Astrocyte (in vitro differentiated cells and primary cell): Measurements from ENCODE around the gene SAMD14. TPM values are rescaled to one million over a fixed set of nuclear protein-coding genes. Genes with fewer than 3 reads are reported as not detected.

ENCODE experiments used
- DNase-seq: peaks from one replicate; pipeline ENCODE4 v3.0.0-alpha.2; 2010; ENCODE audit warnings: low read depth
- FAIRE-seq: peaks from 2 replicates; lab custom pipeline; 2011; peaks lifted over from hg19 to GRCh38; lab: Jason Lieb, UNC
- H2AFZ ChIP-seq: 2 replicates; pipeline ENCODE4 v1.6.0; 2012; ENCODE audit warnings: low read depth, low read length, inconsistent platforms
- H3K27ac ChIP-seq: 2 replicates; pipeline ENCODE4 v1.5.1; 2011; ENCODE audit warnings: low read depth, low read length, inconsistent platforms
- H3K27me3 ChIP-seq: 2 replicates; pipeline ENCODE4 v1.6.0; 2011; ENCODE audit warnings: low read length, inconsistent platforms; ENCODE audit not compliant: insufficient read depth
- H3K36me3 ChIP-seq: 2 replicates; pipeline ENCODE4 v1.5.1; 2011; ENCODE audit warnings: low read length, inconsistent platforms; ENCODE audit not compliant: insufficient read depth
- H3K4me1 ChIP-seq: 2 replicates; pipeline ENCODE4 v1.5.1; 2011; ENCODE audit warnings: low read length, inconsistent platforms; ENCODE audit not compliant: insufficient read depth
- H3K4me2 ChIP-seq: 2 replicates; pipeline ENCODE4 v1.6.0; 2012; ENCODE audit warnings: low read length, inconsistent platforms
- H3K4me3 ChIP-seq: 2 replicates; pipeline ENCODE4 v1.5.1; 2011; ENCODE audit warnings: low read depth, mild to moderate bottlenecking, low read length, inconsistent platforms; ENCODE audit not compliant: insufficient read depth
- H3K79me2 ChIP-seq: 2 replicates; pipeline ENCODE4 v1.6.0; 2012; ENCODE audit warnings: mild to moderate bottlenecking, low read length, inconsistent platforms; ENCODE audit not compliant: insufficient read depth
- H3K9ac ChIP-seq: 2 replicates; pipeline ENCODE4 v1.6.0; 2012; ENCODE audit warnings: mild to moderate bottlenecking, low read length, inconsistent platforms
- H3K9me3 ChIP-seq: 2 replicates; pipeline ENCODE4 v1.5.1; 2012; ENCODE audit warnings: low read depth, mild to moderate bottlenecking, low read length, inconsistent platforms; ENCODE audit not compliant: insufficient read depth
- H4K20me1 ChIP-seq: 2 replicates; pipeline ENCODE4 v1.6.0; 2012; ENCODE audit warnings: low read length, inconsistent platforms; ENCODE audit not compliant: insufficient read depth
- H3K27ac Mint-ChIP-seq: one replicate; pipeline ENCODE4 v1.8.0; 2021; ENCODE audit warnings: mild to moderate bottlenecking, mixed read lengths; ENCODE audit not compliant: unreplicated experiment
- H3K27me3 Mint-ChIP-seq: one replicate; pipeline ENCODE4 v1.8.0; 2021; ENCODE audit warnings: low read depth, mixed read lengths; ENCODE audit not compliant: unreplicated experiment
- H3K36me3 Mint-ChIP-seq: one replicate; pipeline ENCODE4 v1.8.0; 2021; ENCODE audit warnings: low read depth, mixed read lengths; ENCODE audit not compliant: unreplicated experiment
- H3K4me1 Mint-ChIP-seq: one replicate; pipeline ENCODE4 v1.8.0; 2021; ENCODE audit warnings: low read depth, mixed read lengths; ENCODE audit not compliant: unreplicated experiment
- H3K4me3 Mint-ChIP-seq: one replicate; pipeline ENCODE4 v1.8.0; 2021; ENCODE audit warnings: mild to moderate bottlenecking, moderate library complexity, mixed read lengths; ENCODE audit not compliant: unreplicated experiment
- H3K9me3 Mint-ChIP-seq: one replicate; pipeline ENCODE4 v1.8.0; 2021; ENCODE audit warnings: mild to moderate bottlenecking, mixed read lengths; ENCODE audit not compliant: unreplicated experiment
- EZH2 ChIP-seq: IDR thresholded peaks from 2 replicates; pipeline ENCODE4 v1.6.1; 2012; ENCODE audit warnings: mild to moderate bottlenecking, low read length, inconsistent platforms; ENCODE audit not compliant: insufficient read depth
- total RNA-seq: library from RNA; stranded (reverse); gene quantifications from 2 replicates; pipeline ENCODE4 v1.2.1, GENCODE V29; 2021
- TF ChIP-seq, protein P1 (sequence below): IDR thresholded peaks from 2 replicates; pipeline ENCODE4 v1.5.1; 2011; ENCODE audit warnings: low read depth, mild to moderate bottlenecking, inconsistent platforms, low read length, moderate library complexity; ENCODE audit not compliant: insufficient read depth

Gene SAMD14
- total RNA-seq, 1 donor from 2014 or later: 10.8 TPM

DNA sequence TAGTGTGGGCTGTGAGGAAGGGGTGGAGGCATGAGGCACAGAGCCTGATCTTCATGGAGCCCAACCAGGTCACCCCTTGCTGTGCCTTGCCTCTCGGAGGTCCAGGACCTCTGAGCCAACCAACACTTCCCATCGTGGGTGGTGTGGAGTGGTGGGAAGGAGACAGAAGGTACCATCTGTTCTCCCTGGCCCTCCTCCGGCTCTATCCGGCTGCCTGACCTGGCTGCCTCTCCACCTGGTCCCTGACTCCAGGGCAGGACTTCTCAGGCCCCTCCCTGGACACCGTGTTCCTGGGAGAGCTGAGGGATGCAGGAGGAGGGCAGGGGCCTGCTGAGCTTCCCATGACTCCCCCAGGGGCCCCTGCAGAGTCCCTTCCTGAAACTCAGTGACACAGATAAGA, 31.0 kb downstream of the SAMD14 start:
- no peaks in the 10 kb centered on the region for H3K27me3 ChIP-seq

GRCh38 chr17:50098583-50098982, 31.4 kb downstream of the SAMD14 start:
- Histone ChIP-seq H3K27ac (no peak overlapping the region), H3K79me2 (peaks cover 5% of the 10 kb centered on the region), H3K27me3 (no peaks in the 10 kb centered on the region), H3K4me2 (no peak overlapping the region), H3K4me1 (peaks cover 29% of the 10 kb centered on the region), H3K4me3 (no peak overlapping the region), H3K36me3 (no peaks in the 10 kb centered on the region), H2AFZ (no peak overlapping the region), H4K20me1 (peaks cover 33% of the 10 kb centered on the region), H3K9me3 (no peaks in the 10 kb centered on the region), H3K9ac (no peak overlapping the region)
- H3K4me1 Mint-ChIP-seq: peaks cover 21% of the 10 kb centered on the region
- no peaks in the 10 kb centered on the region for H3K9me3 Mint-ChIP-seq
- H3K27ac Mint-ChIP-seq: no peak overlapping the region
- FAIRE-seq (no peak), DNase-seq (no peak)
- H3K4me3 Mint-ChIP-seq: peak overlapping the region; percentile 56
- no peak for TF ChIP-seq EZH2
- TF ChIP-seq, protein P1, sequence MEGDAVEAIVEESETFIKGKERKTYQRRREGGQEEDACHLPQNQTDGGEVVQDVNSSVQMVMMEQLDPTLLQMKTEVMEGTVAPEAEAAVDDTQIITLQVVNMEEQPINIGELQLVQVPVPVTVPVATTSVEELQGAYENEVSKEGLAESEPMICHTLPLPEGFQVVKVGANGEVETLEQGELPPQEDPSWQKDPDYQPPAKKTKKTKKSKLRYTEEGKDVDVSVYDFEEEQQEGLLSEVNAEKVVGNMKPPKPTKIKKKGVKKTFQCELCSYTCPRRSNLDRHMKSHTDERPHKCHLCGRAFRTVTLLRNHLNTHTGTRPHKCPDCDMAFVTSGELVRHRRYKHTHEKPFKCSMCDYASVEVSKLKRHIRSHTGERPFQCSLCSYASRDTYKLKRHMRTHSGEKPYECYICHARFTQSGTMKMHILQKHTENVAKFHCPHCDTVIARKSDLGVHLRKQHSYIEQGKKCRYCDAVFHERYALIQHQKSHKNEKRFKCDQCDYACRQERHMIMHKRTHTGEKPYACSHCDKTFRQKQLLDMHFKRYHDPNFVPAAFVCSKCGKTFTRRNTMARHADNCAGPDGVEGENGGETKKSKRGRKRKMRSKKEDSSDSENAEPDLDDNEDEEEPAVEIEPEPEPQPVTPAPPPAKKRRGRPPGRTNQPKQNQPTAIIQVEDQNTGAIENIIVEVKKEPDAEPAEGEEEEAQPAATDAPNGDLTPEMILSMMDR: no peak
- H3K36me3 Mint-ChIP-seq: peaks cover 8% of the 10 kb centered on the region
- H3K27me3 Mint-ChIP-seq: peaks cover 3% of the 10 kb centered on the region

More for the DNA sequence above, 31.0 kb downstream of the SAMD14 start:
- Histone ChIP-seq H3K4me1 (peaks cover 28% of the 10 kb centered on the region), H4K20me1 (peaks cover 36% of the 10 kb centered on the region), H3K36me3 (no peaks in the 10 kb centered on the region), H3K79me2 (peaks cover 5% of the 10 kb centered on the region), H2AFZ (no peak overlapping the region), H3K9ac (no peak overlapping the region), H3K4me3 (no peak overlapping the region), H3K27ac (no peak overlapping the region), H3K9me3 (no peaks in the 10 kb centered on the region), H3K4me2 (no peak overlapping the region)
- DNase-seq (no peak), FAIRE-seq (no peak)
- Mint-ChIP-seq H3K27ac (no peak overlapping the region), H3K4me1 (peaks cover 21% of the 10 kb centered on the region), H3K9me3 (no peaks in the 10 kb centered on the region), H3K36me3 (peaks cover 8% of the 10 kb centered on the region), H3K4me3 (no peak overlapping the region), H3K27me3 (peaks cover 3% of the 10 kb centered on the region)
- no peak for TF ChIP-seq EZH2
- TF ChIP-seq, protein P1: no peak

DNA sequence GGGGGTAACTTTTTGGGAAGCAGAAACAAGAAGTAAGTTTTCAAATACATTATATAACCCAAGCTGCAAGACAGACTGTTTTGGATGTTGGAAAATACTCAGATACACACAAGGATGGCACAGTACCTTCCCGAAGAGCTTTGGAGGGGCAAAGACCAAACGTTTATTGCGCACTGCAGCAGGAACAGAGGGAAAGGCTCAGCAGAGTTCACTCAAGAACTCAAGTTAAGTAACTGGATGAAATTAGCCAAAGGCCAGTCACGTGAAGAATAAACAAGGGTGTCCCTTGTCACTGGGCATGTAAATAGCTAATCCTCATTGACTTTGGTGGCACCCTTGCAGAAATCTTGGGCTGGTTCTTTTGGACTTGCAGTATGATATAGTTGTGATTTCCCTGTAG, 32.0 kb downstream of the SAMD14 start:
- DNase-seq: no peak
- H3K4me2 ChIP-seq: no peak overlapping the region
- Mint-ChIP-seq H3K27me3 (peaks cover 2% of the 10 kb centered on the region), H3K36me3 (peaks cover 8% of the 10 kb centered on the region), H3K27ac (no peak overlapping the region), H3K9me3 (no peaks in the 10 kb centered on the region), H3K4me3 (no peak overlapping the region), H3K4me1 (peaks cover 21% of the 10 kb centered on the region)
- no peaks in the 10 kb centered on the region for H3K9me3 ChIP-seq
- no peak overlapping the region for H3K27ac ChIP-seq
- H3K79me2 ChIP-seq: peaks cover 5% of the 10 kb centered on the region
- FAIRE-seq: no peak
- no peak overlapping the region for H3K9ac ChIP-seq
- H3K4me1 ChIP-seq: peaks cover 29% of the 10 kb centered on the region
- no peaks in the 10 kb centered on the region for H3K36me3 ChIP-seq
- TF ChIP-seq EZH2: no peak
- TF ChIP-seq, protein P1: no peak
- H3K27me3 ChIP-seq: no peaks in the 10 kb centered on the region
- H2AFZ ChIP-seq: no peak overlapping the region
- peaks cover 28% of the 10 kb centered on the region for H4K20me1 ChIP-seq
- H3K4me3 ChIP-seq: no peak overlapping the region
